Activated CD4-positive, alpha-beta T cell treated with anti-CD3 and anti-CD28 coated beads for 4 hours (primary cell): Measurements from ENCODE around the gene KCNE4.

ENCODE experiments used
- DNase-seq, 2 donors: peaks; one replicate each; pipeline ENCODE4 v3.0.0-alpha.2; 2020

Gene KCNE4

DNA sequence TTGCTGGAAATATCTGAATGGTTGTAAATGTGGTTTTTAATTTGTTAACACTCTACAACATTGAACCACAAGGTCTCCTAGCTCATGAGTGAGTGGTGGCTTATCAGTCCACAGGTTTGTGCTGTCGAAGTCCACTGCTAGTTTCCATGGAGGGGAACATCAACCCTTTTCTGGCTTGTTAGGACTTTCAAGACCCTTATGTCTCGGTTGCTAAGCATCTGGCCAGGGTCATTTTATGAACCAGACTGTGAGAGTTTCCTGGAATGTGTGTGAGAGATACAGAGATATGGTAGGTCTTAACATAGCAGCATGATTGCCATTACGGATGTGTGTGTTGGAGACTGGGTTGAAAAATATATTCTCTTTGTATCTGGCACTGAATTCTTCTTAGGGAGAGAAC is 36.9 kb downstream of the KCNE4 start:
- no peak for DNase-seq

GRCh38 chr2:223090039-223090438 is 38.0 kb downstream of the KCNE4 start:
- no peak for DNase-seq

- no peak for DNase-seq
Observed at GRCh38 chr2:223090540-223091235, 38.7 kb downstream of the KCNE4 start.

GRCh38 chr2:223092667-223093066 is 40.7 kb downstream of the KCNE4 start:
- DNase-seq = no peak

- no peak for DNase-seq
Observed at GRCh38 chr2:223093436-223094241, 41.6 kb downstream of the KCNE4 start.

DNA sequence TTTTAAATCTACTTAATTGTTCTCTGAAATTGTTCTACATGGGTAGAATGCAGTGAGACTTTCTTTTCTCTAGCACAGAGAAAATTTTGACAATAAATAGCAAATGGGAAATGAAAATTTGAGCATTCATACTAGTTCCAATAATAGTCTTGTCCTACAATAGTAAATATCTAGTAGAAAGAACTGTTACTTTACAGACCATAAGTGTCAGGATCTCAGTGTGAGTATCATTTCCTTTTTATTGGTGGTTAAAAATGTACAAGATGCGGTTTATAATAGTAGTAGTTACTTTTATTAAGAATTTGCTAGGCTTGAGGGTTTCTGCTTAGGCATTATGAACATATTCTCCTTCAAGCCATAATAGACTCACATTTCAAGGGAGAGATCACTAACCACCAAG is 43.2 kb downstream of the KCNE4 start:
- DNase-seq = no peak

GRCh38 chr2:223096235-223096970 is 44.4 kb downstream of the KCNE4 start:
- no peak for DNase-seq

GRCh38 chr2:223097888-223098383 is 45.9 kb downstream of the KCNE4 start:
- no peak for DNase-seq

- no peak for DNase-seq
Observed at GRCh38 chr2:223099561-223099960, 47.6 kb downstream of the KCNE4 start.

DNA sequence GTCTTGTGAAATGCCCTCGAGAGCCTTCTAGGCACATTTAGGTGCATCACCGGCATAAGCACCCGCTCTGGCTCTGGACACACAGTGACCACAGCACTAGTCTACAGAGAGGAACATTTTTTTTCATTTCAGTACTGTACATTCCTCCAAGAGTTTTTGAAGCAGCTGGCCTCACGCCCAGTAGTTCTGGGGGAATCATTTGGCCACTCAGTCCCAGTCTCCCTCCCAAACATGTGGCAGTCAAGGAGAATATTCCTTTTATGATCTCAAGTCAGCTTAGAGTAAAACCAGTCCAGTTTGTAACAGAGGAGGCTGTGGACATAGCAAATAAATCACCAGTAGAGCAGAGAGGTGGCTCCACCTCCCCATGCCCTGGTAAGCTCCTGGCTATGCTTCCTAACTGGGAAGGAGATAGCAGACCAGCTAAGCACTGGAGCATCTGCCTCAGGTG is 48.1 kb downstream of the KCNE4 start:
- DNase-seq = no peak

DNA sequence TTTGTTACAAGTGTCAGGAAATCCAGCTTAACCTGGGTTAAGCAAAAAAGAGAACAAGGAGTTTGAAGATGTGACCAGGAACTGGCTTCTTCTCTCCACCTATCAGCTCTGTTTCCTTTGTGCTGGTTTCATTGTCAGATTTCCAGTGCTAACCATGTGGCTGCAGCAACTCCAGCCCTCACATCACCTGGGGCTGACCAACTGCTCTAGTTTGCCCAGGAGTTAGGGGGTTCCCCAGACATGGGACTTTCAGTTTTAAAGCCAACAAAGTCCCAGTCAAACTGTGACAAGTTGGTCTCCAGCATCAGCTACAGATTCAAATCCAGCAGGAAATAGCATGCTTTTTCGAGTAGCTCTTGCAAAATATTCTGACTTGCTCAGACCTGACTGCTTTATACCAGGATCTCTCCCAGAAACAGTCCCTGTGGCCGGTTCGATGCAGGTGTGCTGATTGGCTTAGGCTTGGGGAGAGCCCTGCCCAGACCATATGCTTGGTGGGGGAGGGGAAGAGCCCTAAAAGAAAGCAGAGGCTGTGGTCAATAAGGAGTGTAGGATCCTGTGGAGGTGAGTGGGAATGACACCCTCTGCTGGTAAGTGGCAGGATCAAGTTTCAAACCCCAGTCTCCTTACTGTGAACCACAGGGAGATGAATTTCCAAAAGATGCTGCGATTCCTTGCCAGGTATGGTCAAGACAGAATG is 49.5 kb downstream of the KCNE4 start:
- no peak for DNase-seq

DNA sequence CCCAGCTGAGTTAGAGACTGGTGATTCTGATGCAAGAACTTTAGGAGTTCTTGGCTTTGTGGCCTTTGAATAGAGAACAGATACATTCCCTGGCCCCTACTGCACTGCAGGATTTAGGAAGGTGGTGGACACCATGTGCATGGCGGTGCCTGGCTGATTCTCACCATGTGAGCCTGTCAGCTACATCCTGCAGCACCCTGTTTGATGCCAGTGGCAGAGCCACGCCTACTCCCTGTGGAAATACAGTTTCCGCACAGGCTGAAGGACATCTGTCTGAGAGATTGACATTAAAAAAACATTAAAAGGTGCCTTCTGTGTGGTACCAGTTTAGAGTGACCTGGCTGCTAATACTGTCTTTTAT is 50.0 kb downstream of the KCNE4 start:
- DNase-seq = no peak

DNA sequence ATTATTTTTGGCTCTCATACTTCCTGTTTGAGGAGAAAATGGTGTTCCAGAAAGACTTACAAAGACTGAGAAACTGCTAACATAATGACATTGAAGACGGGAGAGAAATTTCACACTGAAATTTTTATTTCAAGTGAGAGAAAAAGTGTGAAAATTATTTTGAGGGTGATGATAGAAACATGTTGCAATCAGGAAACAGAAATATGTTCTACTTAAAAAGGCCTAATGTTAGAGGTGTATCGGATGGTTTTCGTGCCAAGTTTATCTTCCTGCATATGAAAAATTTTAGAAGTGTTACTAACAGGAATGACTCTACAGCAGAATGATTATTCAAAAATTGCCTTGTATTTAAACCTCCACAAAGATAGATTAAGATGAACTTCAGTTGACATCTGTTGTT is 50.5 kb downstream of the KCNE4 start:
- no peak for DNase-seq

- DNase-seq = no peak
Observed at GRCh38 chr2:223104336-223105132, 52.5 kb downstream of the KCNE4 start.
